Vagina (tissue), 2 donors: Measurements from ENCODE around the gene E2F6. TPM values are rescaled to one million over a fixed set of nuclear protein-coding genes. Genes with fewer than 3 reads are reported as not detected.

Experiments
- DNase-seq, 2 donors: peaks; one replicate each; pipeline ENCODE4 v3.0.0-alpha.2; 2017; ENCODE audit errors: extremely low spot score in 2 of 2
- H3K27ac ChIP-seq: fragments of 200-600 bp; sonication (generic); one replicate; pipeline ENCODE4 v1.5.1; 2019
- H3K27me3 ChIP-seq: fragments of 200-600 bp; sonication (generic); one replicate; pipeline ENCODE4 v1.5.1; 2019
- H3K36me3 ChIP-seq, 2 donors: fragments of 200-600 bp; sonication (generic); one replicate each; pipeline ENCODE4 v1.5.1; 2017 to 2019
- H3K4me1 ChIP-seq: fragments of 200-600 bp; sonication (generic); one replicate; pipeline ENCODE4 v1.5.1; 2019
- H3K4me3 ChIP-seq, 2 donors: fragments of 200-600 bp; sonication (generic); 1 replicate in 1 of 2; 2 replicates in 1 of 2; pipeline ENCODE4 v1.5.1; 2016 to 2019
- H3K9me3 ChIP-seq: fragments of 200-600 bp; sonication (generic); one replicate; pipeline ENCODE4 v1.5.1; 2019
- POLR2A ChIP-seq, 2 donors: fragments of 450-650 bp; IDR thresholded peaks; one replicate each; pipeline ENCODE4 v1.6.1; 2017; ENCODE audit warnings: antibody characterized with exemption in 2 of 2, mild to moderate bottlenecking in 2 of 2, moderate library complexity in 2 of 2
- POLR2AphosphoS5 ChIP-seq, 2 donors: sonication (generic); formaldehyde crosslinking; IDR thresholded peaks; one replicate each; pipeline ENCODE4 v1.9.0; 2017; ENCODE audit warnings: antibody characterized with exemption in 2 of 2, mild to moderate bottlenecking in 2 of 2, low read depth in 1 of 2; ENCODE audit not compliant: insufficient read depth in 1 of 2
- intact Hi-C: fragments of 100-400 bp; cut with DNase I; formaldehyde crosslinking; loops from one replicate; pipeline ENCODE4 v1.15.1; 2023
- total RNA-seq: library from RNA; depleted of rRNA; stranded (reverse); fragments of >200 nt; gene quantifications from one replicate; pipeline ENCODE4 v1.2.3, GENCODE V29; 2016
- TF ChIP-seq, protein P1 (sequence below), 3 experiments: fragments of 450-650 bp in 2 of 3; fragments of 200-600 bp in 1 of 3; sonication (generic) in 1 of 3; IDR thresholded peaks; one replicate each; pipeline ENCODE4 v1.5.1; 2017 to 2019; ENCODE audit warnings: antibody characterized with exemption in 3 of 3, mild to moderate bottlenecking in 2 of 3, moderate library complexity in 2 of 3

E2F6 gene
- total RNA-seq, 1 donor from 2014 or later: 9.1 TPM

DNA sequence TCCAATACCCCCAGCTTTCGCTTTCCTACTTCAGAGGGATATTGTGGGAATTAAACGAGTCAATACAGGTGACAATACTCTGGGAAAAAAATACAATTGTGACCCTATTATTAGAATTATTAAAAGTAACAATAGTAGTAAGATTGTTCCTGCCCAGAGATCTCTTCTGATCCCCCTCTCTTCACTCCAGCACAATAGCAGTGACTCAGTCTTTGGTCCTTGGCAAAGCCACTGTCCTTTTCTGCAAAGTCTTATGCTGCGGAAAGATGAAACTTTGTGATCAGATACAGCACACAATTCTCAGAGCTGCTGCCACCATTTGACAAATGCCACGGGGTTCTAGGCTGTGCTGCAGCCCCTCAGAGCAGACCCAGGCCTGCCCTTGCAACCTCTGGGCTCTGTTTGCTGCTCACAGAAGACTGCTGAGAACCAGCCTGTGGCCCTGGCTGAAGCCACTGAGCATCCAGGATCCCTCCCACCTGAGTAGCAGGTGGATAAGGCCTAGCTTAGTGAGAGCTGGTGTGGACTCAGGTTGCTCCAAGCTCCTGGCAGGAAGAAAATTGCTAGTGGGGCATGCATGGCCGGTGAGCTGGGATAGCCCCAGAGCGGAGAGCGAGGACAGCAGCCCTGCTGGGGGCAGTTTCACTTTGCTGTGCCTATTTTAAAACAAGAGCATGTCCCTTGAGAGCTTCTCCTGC lies 61.4 kb downstream of the E2F6 start:
- Histone ChIP-seq H3K27ac (peak overlapping the region; percentile 68), H3K4me1 (peaks cover 8% of the 10 kb centered on the region), H3K36me3 (no peaks in the 10 kb centered on the region), H3K4me3 (no peak overlapping the region), H3K27me3 (no peaks in the 10 kb centered on the region), H3K9me3 (no peaks in the 10 kb centered on the region)
- no peak for DNase-seq
- TF ChIP-seq, protein P1, sequence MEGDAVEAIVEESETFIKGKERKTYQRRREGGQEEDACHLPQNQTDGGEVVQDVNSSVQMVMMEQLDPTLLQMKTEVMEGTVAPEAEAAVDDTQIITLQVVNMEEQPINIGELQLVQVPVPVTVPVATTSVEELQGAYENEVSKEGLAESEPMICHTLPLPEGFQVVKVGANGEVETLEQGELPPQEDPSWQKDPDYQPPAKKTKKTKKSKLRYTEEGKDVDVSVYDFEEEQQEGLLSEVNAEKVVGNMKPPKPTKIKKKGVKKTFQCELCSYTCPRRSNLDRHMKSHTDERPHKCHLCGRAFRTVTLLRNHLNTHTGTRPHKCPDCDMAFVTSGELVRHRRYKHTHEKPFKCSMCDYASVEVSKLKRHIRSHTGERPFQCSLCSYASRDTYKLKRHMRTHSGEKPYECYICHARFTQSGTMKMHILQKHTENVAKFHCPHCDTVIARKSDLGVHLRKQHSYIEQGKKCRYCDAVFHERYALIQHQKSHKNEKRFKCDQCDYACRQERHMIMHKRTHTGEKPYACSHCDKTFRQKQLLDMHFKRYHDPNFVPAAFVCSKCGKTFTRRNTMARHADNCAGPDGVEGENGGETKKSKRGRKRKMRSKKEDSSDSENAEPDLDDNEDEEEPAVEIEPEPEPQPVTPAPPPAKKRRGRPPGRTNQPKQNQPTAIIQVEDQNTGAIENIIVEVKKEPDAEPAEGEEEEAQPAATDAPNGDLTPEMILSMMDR (IDR thresholded peaks at IDR 0.05): no peak
- no peak for TF ChIP-seq POLR2A (IDR thresholded peaks at IDR 0.05)
- no peak for TF ChIP-seq POLR2AphosphoS5 (IDR thresholded peaks at IDR 0.05; ENCODE audit: insufficient read depth in 1 of 2, low read depth in 1 of 2)
- intact Hi-C loops: loop anchor here (5.0 kb wide), 2 partner anchors 62 to 272 kb away; partner anchors contain the start of gene ROCK2

DNA sequence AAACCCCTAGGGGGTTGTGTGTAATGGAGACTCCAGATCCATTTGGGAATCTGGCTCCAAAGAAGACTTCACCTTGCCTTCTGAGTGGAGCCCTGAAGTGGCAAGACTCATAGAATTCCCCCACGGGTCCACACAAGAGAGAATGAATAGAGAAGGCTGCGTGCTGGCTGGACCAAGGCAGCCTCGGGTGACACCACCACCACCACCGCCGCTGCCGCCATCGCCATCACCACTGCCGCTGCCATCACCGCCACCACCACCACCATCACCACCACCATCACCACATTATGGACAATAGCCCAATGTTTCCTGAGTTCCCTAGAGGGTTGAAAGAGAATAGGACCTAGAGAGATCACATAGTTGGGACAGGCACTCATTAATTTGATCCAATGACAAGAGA lies 63.5 kb downstream of the E2F6 start:
- Histone ChIP-seq H3K4me3 (no peak overlapping the region), H3K27me3 (no peaks in the 10 kb centered on the region), H3K9me3 (no peaks in the 10 kb centered on the region), H3K27ac (no peak overlapping the region), H3K4me1 (peaks cover 6% of the 10 kb centered on the region), H3K36me3 (no peaks in the 10 kb centered on the region)
- intact Hi-C loops: no loop called here
- no peak for DNase-seq
- TF ChIP-seq, protein P1 (IDR thresholded peaks at IDR 0.05): no peak
- TF ChIP-seq POLR2A (IDR thresholded peaks at IDR 0.05) (no peak), POLR2AphosphoS5 (IDR thresholded peaks at IDR 0.05; ENCODE audit: insufficient read depth in 1 of 2, low read depth in 1 of 2) (no peak)

DNA sequence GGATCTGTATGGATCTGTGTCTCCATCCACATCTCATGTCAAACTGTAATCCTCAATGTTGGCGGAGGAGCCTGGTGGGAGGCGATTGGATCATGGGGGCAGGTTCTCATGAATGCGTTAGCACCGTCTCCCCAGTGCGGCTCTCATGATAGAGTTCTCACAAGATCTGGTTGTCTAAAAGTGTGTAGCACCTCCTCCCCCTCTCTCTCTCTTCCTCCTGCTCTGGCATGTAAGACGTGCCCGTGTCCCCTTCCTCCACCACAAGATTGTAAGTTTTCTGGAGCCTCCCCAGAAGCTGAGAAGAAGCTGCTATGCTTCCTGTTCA lies 66.6 kb downstream of the E2F6 start:
- H3K36me3 ChIP-seq: no peaks in the 10 kb centered on the region
- intact Hi-C loops: no loop called here
- no peak overlapping the region for H3K27ac ChIP-seq
- no peak for DNase-seq
- H3K27me3 ChIP-seq: no peaks in the 10 kb centered on the region
- no peak overlapping the region for H3K4me3 ChIP-seq
- no peaks in the 10 kb centered on the region for H3K9me3 ChIP-seq
- TF ChIP-seq POLR2AphosphoS5 (IDR thresholded peaks at IDR 0.05; ENCODE audit: insufficient read depth in 1 of 2, low read depth in 1 of 2) (no peak), POLR2A (IDR thresholded peaks at IDR 0.05) (no peak)
- TF ChIP-seq, protein P1 (IDR thresholded peaks at IDR 0.05): no peak
- peaks cover under 1% of the 10 kb centered on the region for H3K4me1 ChIP-seq

DNA sequence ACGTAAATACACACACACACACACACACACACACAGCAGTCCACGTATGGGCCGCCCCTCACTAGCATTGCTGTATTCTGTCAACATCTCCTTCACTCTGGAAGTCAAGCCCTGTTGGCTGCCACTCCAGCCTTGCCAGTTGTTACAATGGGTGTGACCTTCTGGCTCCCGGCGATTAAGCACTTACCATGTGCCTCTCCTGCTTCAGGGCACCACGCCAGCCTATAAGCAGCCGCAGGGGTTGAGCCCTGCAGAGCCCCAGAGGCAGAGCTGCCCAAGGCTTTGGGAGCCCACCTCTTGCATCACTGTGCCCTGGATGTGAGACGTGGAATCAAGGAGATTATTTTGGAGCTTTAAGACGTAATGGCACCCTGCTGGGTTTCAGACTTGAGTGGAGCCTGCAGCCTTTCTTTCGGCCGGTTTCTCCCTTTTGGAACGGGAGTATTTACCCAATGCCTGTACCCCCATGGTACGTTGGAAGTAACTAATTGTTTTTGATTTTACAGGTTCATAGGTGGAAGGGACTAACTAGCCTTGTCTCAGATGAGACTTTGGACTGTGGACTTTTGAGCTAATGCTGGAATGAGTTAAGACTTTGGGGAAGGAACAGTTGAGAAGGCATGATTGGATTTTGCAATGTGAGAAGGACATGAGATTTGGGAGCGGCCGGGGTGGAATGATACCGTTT lies 67.1 kb downstream of the E2F6 start:
- Histone ChIP-seq H3K4me3 (no peak overlapping the region), H3K27me3 (no peaks in the 10 kb centered on the region), H3K36me3 (no peaks in the 10 kb centered on the region), H3K9me3 (no peaks in the 10 kb centered on the region), H3K27ac (no peak overlapping the region), H3K4me1 (peaks cover 6% of the 10 kb centered on the region)
- intact Hi-C loops: no loop called here
- DNase-seq: no peak
- TF ChIP-seq, protein P1 (IDR thresholded peaks at IDR 0.05): no peak
- TF ChIP-seq POLR2A (IDR thresholded peaks at IDR 0.05): no peak
- TF ChIP-seq POLR2AphosphoS5 (IDR thresholded peaks at IDR 0.05; ENCODE audit: insufficient read depth in 1 of 2, low read depth in 1 of 2): no peak

DNA sequence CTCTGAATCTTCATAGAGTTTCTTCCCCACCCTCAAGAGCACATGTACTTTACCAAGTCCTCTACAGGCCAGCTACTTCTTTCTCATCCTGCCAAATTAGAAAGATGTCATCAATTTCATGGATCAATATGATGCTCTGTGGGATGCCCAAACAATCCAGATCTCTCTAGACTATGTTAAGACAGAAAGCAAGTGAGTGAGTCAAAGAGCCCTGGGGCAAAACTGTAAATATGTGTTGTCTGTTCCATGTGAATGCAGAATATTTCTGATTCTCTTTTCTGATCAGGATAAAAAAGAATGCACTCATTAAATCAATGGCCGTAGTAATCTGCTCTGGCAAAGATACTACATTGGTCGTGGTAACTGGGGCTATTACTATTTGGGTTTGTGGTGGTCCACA lies 68.4 kb downstream of the E2F6 start:
- TF ChIP-seq POLR2A (IDR thresholded peaks at IDR 0.05): no peak
- no peak for TF ChIP-seq POLR2AphosphoS5 (IDR thresholded peaks at IDR 0.05; ENCODE audit: insufficient read depth in 1 of 2, low read depth in 1 of 2)
- TF ChIP-seq, protein P1 (IDR thresholded peaks at IDR 0.05): no peak
- intact Hi-C loops: no loop called here
- Histone ChIP-seq H3K27ac (no peak overlapping the region), H3K27me3 (no peaks in the 10 kb centered on the region), H3K9me3 (no peaks in the 10 kb centered on the region), H3K4me1 (peaks cover 7% of the 10 kb centered on the region), H3K4me3 (no peak overlapping the region), H3K36me3 (no peaks in the 10 kb centered on the region)
- DNase-seq: no peak
